DMS53 (cell line): ENCODE results near the gene ABCC5.
"Not testable (repeated sequence)": the region's sequence is repeated elsewhere in the genome, so short reads cannot be mapped to it uniquely, and the experiment has no call there.

Experiments used
- DNase-seq: peaks from one replicate; lab custom pipeline; 2025; lab: John Stamatoyannopoulos, UW

ABCC5 gene

GRCh38 chr3:183892610-183893214 lies 125.0 kb downstream of the ABCC5 start:
- no peak for DNase-seq

GRCh38 chr3:183885766-183886165 lies 131.9 kb downstream of the ABCC5 start:
- DNase-seq: no peak

- peak; percentile 93 for DNase-seq
These were observed 133.0 kb downstream of the ABCC5 start, which contains the start of gene PARL for GRCh38 chr3:183884427-183885296. Gene PARL (minus strand): TSS chr3:183884880. CDS start chr3:183884846, 34 bp downstream.

- peak; percentile 25 for DNase-seq
These were observed 133.6 kb downstream of the ABCC5 start for GRCh38 chr3:183884097-183884426.

- DNase-seq: no peak
These were observed 134.2 kb downstream of the ABCC5 start for GRCh38 chr3:183883291-183884096.

GRCh38 chr3:183880121-183880520 lies 137.6 kb downstream of the ABCC5 start:
- no peak for DNase-seq

GRCh38 chr3:183879243-183879642 lies 138.4 kb downstream of the ABCC5 start:
- no peak for DNase-seq

GRCh38 chr3:183878071-183878470 lies 139.6 kb downstream of the ABCC5 start:
- no peak for DNase-seq

- not testable (repeated sequence) for DNase-seq
These were observed 140.5 kb downstream of the ABCC5 start for GRCh38 chr3:183877227-183877626.

GRCh38 chr3:183875411-183875810 lies 142.3 kb downstream of the ABCC5 start:
- DNase-seq: no peak

GRCh38 chr3:183873914-183874313 lies 143.8 kb downstream of the ABCC5 start:
- no peak for DNase-seq

- DNase-seq: no peak
These were observed 146.1 kb downstream of the ABCC5 start for GRCh38 chr3:183871541-183871940.

GRCh38 chr3:183870563-183870962 lies 147.1 kb downstream of the ABCC5 start:
- DNase-seq: no peak
